HUDEP-2 (cell line): Measurements from ENCODE around the gene CDK19.
A peak's percentile ranks its signal among the peaks of the same experiment; 100 is the strongest.
"Not testable (repeated sequence)": the region's sequence is repeated elsewhere in the genome, so short reads cannot be mapped to it uniquely, and the experiment has no call there.

Experiments used
- DNase-seq, 76 experiments: peaks; one replicate each; lab custom pipeline; 2025; ENCODE audit not compliant: unreplicated experiment in 76 of 76; lab: John Stamatoyannopoulos, UW

Gene CDK19

DNA sequence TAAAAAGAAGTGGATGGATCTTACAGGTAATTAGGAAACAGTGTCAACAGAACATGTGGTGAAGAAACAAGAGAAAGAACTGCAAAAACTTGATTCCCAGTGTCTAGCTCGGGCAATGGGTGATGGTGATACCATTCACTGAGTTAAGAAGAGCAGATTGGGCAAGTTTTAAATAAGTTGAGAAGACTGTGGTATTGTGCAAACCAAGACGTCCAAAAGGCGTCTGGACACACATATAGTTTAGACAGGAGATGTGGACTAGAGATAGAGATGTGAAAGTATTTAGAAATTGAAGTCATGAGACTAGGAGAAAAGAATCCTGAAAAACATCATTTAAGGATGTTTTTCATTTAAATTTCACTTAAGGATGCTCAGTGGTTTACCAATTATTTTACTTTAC lies 53.9 kb downstream of the CDK19 start:
- DNase-seq: no peak

GRCh38 chr6:110760589-110760988 lies 54.7 kb downstream of the CDK19 start:
- no peak for DNase-seq

DNA sequence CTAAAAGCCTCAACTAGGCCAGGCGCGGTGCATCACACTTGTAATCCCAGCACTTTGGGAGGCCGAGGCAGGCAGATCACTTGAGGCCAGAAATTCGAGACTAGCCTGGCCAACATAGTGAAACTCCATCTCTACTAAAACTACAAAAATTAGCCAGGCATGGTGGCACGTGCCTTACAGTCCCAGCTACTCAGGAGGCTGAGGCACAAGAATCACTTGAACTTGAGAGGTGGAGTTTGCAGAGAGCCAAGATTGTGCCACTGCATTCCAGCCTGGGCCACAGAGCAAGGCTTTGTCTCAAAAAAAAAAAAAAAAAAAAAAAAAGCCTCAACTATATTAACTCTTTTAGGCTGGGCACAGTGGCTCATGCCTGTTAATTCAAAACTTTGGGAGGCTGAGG lies 55.2 kb downstream of the CDK19 start:
- not testable (repeated sequence) for DNase-seq

DNA sequence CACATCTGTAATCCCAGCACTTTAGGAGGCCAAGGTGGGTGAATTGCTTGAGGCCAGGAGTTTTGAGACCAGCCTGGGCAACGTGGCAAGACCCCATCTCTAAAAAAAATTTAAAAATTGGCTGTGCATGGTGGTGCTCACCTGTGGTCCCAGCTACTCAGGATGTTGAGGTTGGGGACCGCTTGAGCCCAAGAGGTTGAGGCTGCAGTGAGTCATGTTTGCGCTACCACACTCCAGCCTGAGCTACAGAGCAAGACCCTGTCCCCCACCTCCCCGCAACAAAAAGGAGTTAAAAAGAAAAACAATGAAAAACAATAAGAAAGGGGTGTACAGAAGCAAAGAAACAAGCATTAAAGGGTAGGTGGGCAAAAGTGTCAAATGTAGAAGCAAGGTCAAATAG lies 57.3 kb downstream of the CDK19 start:
- no peak for DNase-seq

DNA sequence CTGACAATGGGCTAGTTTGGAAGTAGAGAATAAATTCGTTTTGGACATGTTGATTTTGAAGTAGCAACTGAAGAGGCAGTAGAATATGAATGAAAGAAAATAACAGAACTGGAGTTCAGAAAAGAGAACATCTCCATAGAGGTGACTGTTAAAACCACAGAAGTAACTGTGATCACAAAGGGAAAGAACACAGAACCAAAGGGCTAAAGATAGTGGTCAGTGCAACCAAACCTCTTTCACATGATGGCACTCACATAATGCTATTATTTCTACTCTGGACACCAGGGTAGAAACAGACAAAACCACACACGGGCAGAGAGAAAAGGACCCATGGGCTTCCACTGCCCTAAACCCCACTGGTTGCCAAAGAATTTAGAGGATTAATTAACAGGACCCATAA lies 58.5 kb downstream of the CDK19 start:
- no peak for DNase-seq

GRCh38 chr6:110755411-110755834 lies 59.8 kb downstream of the CDK19 start:
- DNase-seq: no peak

DNA sequence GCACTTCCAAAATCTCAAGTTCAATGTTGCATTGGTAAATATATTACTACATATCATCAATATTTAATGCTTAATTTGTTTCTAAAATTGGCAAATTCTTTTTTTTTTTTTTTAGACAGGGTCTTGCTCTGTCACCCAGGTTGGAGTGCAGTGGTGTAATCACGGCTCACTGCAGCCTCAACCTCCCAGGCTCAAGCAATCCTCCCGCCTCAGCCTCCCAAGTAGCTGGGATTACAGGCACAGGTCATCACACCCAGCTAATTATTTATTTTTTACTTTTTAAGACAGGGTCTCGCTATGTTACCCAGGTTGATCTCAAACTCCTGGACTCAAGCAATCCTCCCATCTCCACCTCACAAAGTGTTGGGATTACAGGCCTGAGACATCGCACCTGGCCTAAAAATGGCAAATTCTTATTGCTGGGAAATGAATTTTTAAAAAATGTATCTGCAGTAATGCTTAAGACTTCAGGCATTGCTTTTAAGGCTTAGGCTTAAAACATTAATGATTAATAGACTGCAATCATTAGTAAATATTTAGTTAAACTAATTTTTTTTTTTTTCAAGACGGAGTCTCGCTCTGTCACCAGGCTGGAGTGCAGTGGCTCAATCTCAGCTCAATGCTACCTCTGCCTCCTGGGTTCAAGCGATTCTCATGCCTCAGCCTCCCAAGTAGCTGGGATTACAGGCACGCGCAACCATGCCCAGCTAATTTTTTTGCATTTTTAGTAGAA lies 61.2 kb downstream of the CDK19 start:
- DNase-seq: not testable (repeated sequence)

- peak in 2 of 76 experiments; percentile 8 to 12 for DNase-seq
Observed at GRCh38 chr6:110748453-110748852, 66.8 kb downstream of the CDK19 start.

GRCh38 chr6:110746680-110747079 lies 68.6 kb downstream of the CDK19 start:
- DNase-seq: no peak

- DNase-seq: no peak
Observed at GRCh38 chr6:110744991-110745390, 70.3 kb downstream of the CDK19 start.

GRCh38 chr6:110742552-110742951 lies 72.7 kb downstream of the CDK19 start:
- not testable (repeated sequence) for DNase-seq

DNA sequence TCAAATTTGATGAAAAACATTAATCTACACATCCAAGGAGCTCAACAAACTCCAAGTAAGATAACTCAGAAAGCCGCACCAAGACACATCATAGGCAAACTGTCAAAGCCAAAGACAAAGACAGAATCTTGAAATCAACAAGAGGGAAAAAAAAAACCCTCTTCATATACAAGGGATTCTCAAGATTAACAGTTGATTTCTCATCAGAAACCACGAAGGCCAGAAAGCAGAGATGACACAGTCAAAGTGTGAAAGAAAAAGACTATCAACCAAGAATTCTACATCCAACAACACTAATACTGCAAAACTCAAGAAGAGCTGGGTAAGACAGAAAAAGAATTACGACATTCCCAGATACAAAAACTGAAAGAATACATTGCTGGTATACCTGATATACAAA lies 73.8 kb downstream of the CDK19 start:
- no peak for DNase-seq

DNA sequence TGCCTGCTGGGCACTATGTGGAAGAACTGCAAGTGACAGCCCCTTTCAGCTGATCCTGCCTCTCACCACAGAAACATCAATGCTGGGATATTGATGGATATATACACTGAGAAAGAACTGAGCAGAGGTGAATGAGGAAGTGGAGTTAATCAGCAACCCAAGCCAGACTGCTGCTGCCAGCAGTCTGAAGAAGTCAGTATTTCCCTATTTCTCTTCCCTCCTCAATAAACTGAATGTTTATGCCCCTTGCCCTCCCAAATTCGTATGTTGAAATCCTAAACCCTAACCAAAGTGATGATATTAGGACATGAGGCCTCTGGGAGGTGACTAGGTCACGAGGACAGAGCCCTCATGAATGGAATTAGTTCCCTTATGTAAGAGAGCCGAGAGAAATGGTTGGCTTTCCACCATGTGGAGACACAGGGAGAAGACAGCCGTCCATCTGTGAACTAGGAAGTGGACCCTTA lies 76.3 kb downstream of the CDK19 start:
- no peak for DNase-seq

DNA sequence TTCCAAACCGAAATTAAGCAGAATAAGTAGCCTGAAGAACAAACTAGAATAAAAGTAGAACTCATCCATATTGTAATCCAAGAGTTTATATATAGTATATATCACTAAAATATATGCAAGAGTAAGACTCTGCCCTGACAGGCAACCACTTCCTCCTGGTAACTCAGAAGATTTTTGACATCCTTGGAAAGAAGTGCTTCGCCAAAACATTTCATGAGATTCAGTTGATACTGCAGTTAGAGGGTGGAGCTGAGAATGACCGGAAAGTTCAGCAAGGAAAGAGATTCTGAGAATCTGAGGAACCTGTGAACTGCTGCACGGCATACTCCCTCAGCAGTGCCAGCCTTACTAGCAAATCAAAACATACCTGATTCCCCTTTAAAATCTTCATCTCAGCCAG lies 79.6 kb downstream of the CDK19 start:
- DNase-seq: no peak

DNA sequence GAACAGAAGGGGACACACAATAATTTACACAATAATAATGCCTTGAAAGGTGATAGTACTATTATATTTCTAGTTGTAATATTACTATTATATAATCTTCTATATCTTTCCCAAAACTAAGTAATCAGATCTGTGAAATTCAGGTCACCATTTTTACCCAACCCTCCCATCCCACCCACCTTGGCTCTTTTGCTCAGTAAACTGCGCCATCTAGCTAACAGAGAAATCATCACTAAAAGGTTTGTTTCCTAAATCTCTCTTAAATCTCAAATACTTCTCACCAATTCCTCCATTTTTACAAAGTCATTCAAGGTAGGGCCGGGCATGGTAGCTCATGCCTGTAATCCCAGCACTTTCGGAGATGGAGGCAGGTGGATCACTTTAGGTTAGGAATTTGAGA lies 83.4 kb downstream of the CDK19 start:
- no peak for DNase-seq

GRCh38 chr6:110731196-110731595 lies 84.1 kb downstream of the CDK19 start:
- DNase-seq: no peak

DNA sequence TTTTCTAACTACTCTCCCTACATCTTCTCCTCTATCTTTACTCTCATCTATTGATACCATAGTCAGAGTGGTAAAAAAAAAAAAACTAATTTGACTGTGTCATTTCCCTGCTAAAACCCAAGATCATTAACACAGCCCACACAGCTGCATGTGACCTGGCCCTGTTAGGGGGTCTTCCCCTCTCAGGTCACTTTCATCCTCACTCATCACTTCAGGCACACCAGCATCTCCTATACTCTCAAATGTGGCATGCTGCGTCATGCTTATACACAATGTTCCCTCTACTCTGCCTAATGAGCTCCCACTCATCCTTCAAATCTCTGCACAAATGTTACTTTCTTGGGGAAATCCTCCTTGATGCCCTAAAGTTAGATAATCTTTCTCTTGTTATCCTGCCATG lies 86.8 kb downstream of the CDK19 start:
- DNase-seq: no peak

DNA sequence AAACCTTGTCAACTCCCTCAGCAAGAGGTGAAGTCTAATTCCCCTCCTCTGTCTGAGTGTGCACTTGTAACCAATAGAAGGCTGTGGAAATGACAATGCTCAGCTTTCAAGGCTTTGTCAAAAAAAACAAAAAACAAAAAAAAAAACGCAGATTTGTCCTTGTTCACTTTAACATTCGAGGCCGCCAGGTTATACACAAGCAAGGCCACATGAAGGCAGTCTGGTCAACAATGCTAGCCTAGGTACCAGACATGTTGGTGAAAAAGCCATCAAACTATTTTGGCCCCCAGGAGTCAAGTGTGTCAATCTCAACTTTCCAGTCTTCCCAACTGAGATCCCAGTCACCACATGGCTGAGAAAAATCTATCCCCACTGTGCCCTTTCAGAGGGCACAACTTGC lies 92.3 kb downstream of the CDK19 start:
- no peak for DNase-seq

- no peak for DNase-seq
Observed at GRCh38 chr6:110720066-110720465, 95.2 kb downstream of the CDK19 start.

GRCh38 chr6:110719601-110720000 lies 95.7 kb downstream of the CDK19 start:
- not testable (repeated sequence) for DNase-seq

GRCh38 chr6:110714143-110714542 lies 101.1 kb downstream of the CDK19 start:
- DNase-seq: no peak

DNA sequence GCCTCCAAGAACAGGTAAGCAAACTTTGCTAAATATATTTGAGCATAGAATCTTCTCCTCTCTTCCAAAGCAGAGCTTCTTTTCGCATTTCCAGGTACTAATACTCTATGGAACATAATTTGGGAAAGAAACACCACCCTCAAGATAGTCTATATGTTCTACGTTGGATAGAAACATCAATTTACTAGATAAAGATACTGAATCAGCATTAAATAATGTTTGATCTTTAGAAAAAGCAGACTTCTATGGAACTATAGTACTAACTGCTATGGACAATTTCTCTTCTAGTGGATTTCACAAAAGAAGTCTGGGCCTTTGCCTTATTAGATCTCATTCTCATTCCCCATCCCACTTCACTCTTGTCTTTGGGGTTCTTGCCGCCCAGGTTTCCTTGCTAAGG lies 103.0 kb downstream of the CDK19 start:
- DNase-seq: no peak

DNA sequence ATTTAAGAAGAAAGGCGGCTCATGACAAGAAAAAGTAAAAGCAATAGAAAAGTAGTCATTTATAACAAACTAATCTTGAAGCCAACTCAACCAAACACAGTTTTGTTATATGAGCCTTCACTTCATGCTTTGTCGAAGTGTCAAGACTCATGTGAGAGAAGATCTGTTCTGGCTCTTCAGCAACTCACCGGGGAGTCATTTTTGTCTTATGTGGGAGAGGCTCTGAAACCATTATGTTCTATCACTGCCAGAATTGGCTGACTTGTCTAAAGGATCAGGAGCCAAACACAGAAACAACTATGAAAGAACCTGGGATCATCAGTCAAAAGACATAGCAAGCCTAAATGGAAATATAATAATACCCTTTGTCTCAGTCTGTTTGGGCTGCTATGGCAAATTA lies 105.2 kb downstream of the CDK19 start:
- no peak for DNase-seq
